NCI-H1417 treated with DMSO at 0.1 percent for 48 hours (cell line): ENCODE results near the gene UAP1L1.
"Not testable (repeated sequence)": the region's sequence is repeated elsewhere in the genome, so short reads cannot be mapped to it uniquely, and the experiment has no call there.

ENCODE experiments used
- DNase-seq: peaks from one replicate; lab custom pipeline; 2025; lab: John Stamatoyannopoulos, UW

The UAP1L1 gene

GRCh38 chr9:137114613-137115393 lies 37.5 kb downstream of the UAP1L1 start, which contains the start of gene DPP7:
DPP7 (minus strand) TSS chr9:137114733; CDS start chr9:137114713, 20 bp downstream.
- DNase-seq: no peak

GRCh38 chr9:137115394-137116026 lies 38.2 kb downstream of the UAP1L1 start:
- DNase-seq: no peak

GRCh38 chr9:137116027-137116507 lies 38.8 kb downstream of the UAP1L1 start:
- DNase-seq: no peak

- no peak for DNase-seq
Observed at GRCh38 chr9:137116728-137117127, 39.4 kb downstream of the UAP1L1 start.

- no peak for DNase-seq
Observed at GRCh38 chr9:137117269-137117731, 40.0 kb downstream of the UAP1L1 start.

- not testable (repeated sequence) for DNase-seq
Observed at GRCh38 chr9:137118092-137118603, 40.8 kb downstream of the UAP1L1 start.

GRCh38 chr9:137121927-137122795 lies 44.8 kb downstream of the UAP1L1 start:
- not testable (repeated sequence) for DNase-seq

GRCh38 chr9:137122796-137123467 lies 45.6 kb downstream of the UAP1L1 start:
- DNase-seq: not testable (repeated sequence)

- DNase-seq: no peak
Observed at GRCh38 chr9:137123468-137123837, 46.1 kb downstream of the UAP1L1 start.

GRCh38 chr9:137123952-137124462 lies 46.7 kb downstream of the UAP1L1 start:
- DNase-seq: not testable (repeated sequence)

- DNase-seq: no peak
Observed at GRCh38 chr9:137126786-137127185, 49.5 kb downstream of the UAP1L1 start.

GRCh38 chr9:137127301-137128157 lies 50.2 kb downstream of the UAP1L1 start:
- no peak for DNase-seq

GRCh38 chr9:137128158-137128861 lies 51.0 kb downstream of the UAP1L1 start:
- DNase-seq: no peak

- no peak for DNase-seq
Observed at GRCh38 chr9:137128862-137129455, 51.6 kb downstream of the UAP1L1 start.

GRCh38 chr9:137129456-137130175 lies 52.3 kb downstream of the UAP1L1 start:
- peak; percentile 83 for DNase-seq

GRCh38 chr9:137130176-137130755 lies 52.9 kb downstream of the UAP1L1 start:
- no peak for DNase-seq
